Naive thymus-derived CD4-positive, alpha-beta T cell (primary cell): ENCODE measurements around the gene EPPIN. TPM values are rescaled to one million over a fixed set of nuclear protein-coding genes. Genes with fewer than 3 reads are reported as not detected.

Experiments used
- ATAC-seq: fragments of 150-1000 bp; cut with Tn5 transposase; 2 replicates; pipeline ENCODE4 v1.10.0; 2021; ENCODE audit warnings: mild to moderate bottlenecking, moderate library complexity
- CTCF ChIA-PET: fragments of 350-600 bp; sonication (Branson Sonifier 250); formaldehyde crosslinking; loops from one replicate; lab custom pipeline; 2021; ENCODE audit warnings: antibody characterized with exemption; lab: Charles Lee
- POLR2A ChIA-PET: fragments of 350-600 bp; sonication (Branson Sonifier 250); formaldehyde crosslinking; loops from one replicate; lab custom pipeline; 2021; ENCODE audit warnings: antibody characterized with exemption, inconsistent platforms; lab: Charles Lee
- DNase-seq, 9 donors: peaks; one replicate each; pipeline versions ENCODE4 v3.0.0 to v3.0.0-alpha.2; 2020 to 2022; ENCODE audit warnings: mixed read lengths in 1 of 9
- H3K27ac ChIP-seq: one replicate; pipeline ENCODE4 v1.7.0; 2013; ENCODE audit warnings: mild to moderate bottlenecking, low read depth, low read length, moderate library complexity
- H3K27me3 ChIP-seq, 2 donors: one replicate each; pipeline ENCODE4 v1.7.0; 2013; ENCODE audit warnings: low read length in 2 of 2, mild to moderate bottlenecking in 2 of 2, moderate library complexity in 2 of 2; ENCODE audit not compliant: control insufficient read depth in 2 of 2, insufficient read depth in 2 of 2
- H3K36me3 ChIP-seq, 3 experiments: 1 replicate in 2 of 3; 2 replicates in 1 of 3; pipeline ENCODE4 v1.7.0; 2013; ENCODE audit warnings: low read length in 3 of 3, mild to moderate bottlenecking in 3 of 3, moderate library complexity in 1 of 3; ENCODE audit not compliant: insufficient read depth in 3 of 3, control insufficient read depth in 2 of 3
- H3K4me1 ChIP-seq, 2 donors: one replicate each; pipeline ENCODE4 v1.7.0; 2013; ENCODE audit warnings: low read length in 2 of 2, mild to moderate bottlenecking in 2 of 2, moderate library complexity in 1 of 2; ENCODE audit not compliant: control insufficient read depth in 2 of 2, insufficient read depth in 2 of 2
- H3K4me3 ChIP-seq: 2 replicates; pipeline ENCODE4 v1.7.0; 2013; ENCODE audit warnings: mild to moderate bottlenecking, low read length
- H3K9me3 ChIP-seq, 3 experiments: 1 replicate in 2 of 3; 2 replicates in 1 of 3; pipeline ENCODE4 v1.7.0; 2013; ENCODE audit warnings: low read length in 3 of 3; ENCODE audit not compliant: control insufficient read depth in 2 of 3
- H3K27ac Mint-ChIP-seq, 9 donors: one replicate each; pipeline ENCODE4 v1.8.0; 2020 to 2022; ENCODE audit warnings: mixed read lengths in 9 of 9, mild to moderate bottlenecking in 8 of 9, moderate library complexity in 5 of 9, inconsistent platforms in 2 of 9
- H3K27me3 Mint-ChIP-seq, 5 donors: one replicate each; pipeline ENCODE4 v1.8.0; 2021 to 2022; ENCODE audit warnings: mixed read lengths in 5 of 5, mild to moderate bottlenecking in 1 of 5
- H3K36me3 Mint-ChIP-seq, 5 donors: one replicate each; pipeline ENCODE4 v1.8.0; 2020 to 2022; ENCODE audit warnings: mixed read lengths in 5 of 5, mild to moderate bottlenecking in 3 of 5, inconsistent platforms in 1 of 5
- H3K4me1 Mint-ChIP-seq, 7 donors: one replicate each; pipeline ENCODE4 v1.8.0; 2020 to 2022; ENCODE audit warnings: mixed read lengths in 7 of 7, mild to moderate bottlenecking in 3 of 7, inconsistent platforms in 1 of 7
- H3K4me3 Mint-ChIP-seq, 10 donors: one replicate each; pipeline ENCODE4 v1.8.0; 2020 to 2022; ENCODE audit warnings: mild to moderate bottlenecking in 10 of 10, mixed read lengths in 10 of 10, moderate library complexity in 6 of 10, inconsistent platforms in 2 of 10
- H3K9me3 Mint-ChIP-seq, 11 donors: one replicate each; pipeline ENCODE4 v1.8.0; 2020 to 2022; ENCODE audit warnings: mixed read lengths in 11 of 11, mild to moderate bottlenecking in 4 of 11, inconsistent platforms in 1 of 11, moderate library complexity in 1 of 11
- intact Hi-C, 2 donors: fragments of 100-400 bp; cut with micrococcal nuclease; formaldehyde crosslinking; loops; one replicate each; pipeline ENCODE4 v1.15.1; 2023
- polyA plus RNA-seq, 2 donors: library from polyadenylated mRNA; unstranded; fragments of 300-500 nt; fragmentation: Illumina TruSeq; gene quantifications; one replicate each; pipeline ENCODE4 v1.2.3, GENCODE V29; 2021
- total RNA-seq, 6 experiments: library from RNA in 5 of 6; stranded (reverse) in 5 of 6; gene quantifications; 1 replicate in 5 of 6; 2 replicates in 1 of 6; pipeline ENCODE4 v1.2.3 and lab custom pipeline; 2021 to 2026

Gene EPPIN
- total RNA-seq (not detected), polyA plus RNA-seq (not detected), total RNA-seq (lab: John Stamatoyannopoulos, UW) (not detected)

DNA sequence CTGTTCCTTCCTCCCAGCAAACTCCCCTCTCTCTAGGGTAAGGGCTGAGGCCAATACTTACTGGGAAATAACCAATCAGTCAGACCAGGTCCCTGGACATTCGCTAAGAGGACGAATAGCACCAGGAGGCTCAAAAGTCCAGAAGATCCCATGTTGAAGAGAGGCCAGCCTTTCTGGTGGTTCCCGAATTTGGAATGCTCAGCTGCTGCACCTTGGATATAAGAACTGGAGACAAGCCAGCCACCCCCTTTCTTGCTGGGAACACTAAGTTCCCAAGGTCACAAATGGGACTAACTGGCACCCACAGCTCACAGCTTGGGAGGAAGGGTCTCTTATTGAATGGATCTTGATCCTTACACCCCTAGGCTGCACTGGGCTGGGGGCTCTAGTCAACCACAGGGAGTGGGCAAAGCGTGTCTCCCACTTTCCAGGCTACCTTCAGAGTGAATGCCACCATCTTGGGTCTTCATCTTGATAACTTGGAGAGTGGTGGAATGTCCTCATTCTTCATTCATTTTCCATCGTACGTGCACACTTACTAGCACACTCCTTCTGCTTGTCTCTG, at the start of gene EPPIN:
TSS of gene EPPIN (minus strand) at position 196 of the 565 bp plus-strand sequence. CDS start at position 152, 44 bp downstream.
- H3K4me3 Mint-ChIP-seq, result no peak within 1 kb of the TSS
- DNase-seq (no peak), ATAC-seq (no peak)
- H3K4me3 ChIP-seq, result no peak within 1 kb of the TSS
- peaks cover 0 to 4% of the 10 kb centered on the region in 2 donors for H3K27me3 ChIP-seq
- intact Hi-C loops, result loop anchor here in 1 of 2 donors (5.0 kb wide), 1 partner anchor 225 kb away; no protein-coding TSS in a partner anchor
- ChIA-PET CTCF (no interaction called here), POLR2A (no interaction called here)
- no peaks in the 10 kb centered on the region for H3K4me1 ChIP-seq
- no peaks in the 10 kb centered on the region for H3K9me3 ChIP-seq
- no peak within 1 kb of the TSS for H3K27ac Mint-ChIP-seq
- H3K36me3 Mint-ChIP-seq, result peaks cover 0 to 4% (median 0%) of the 10 kb centered on the region in 5 donors
- peaks cover 0 to 7% (median 4%) of the 10 kb centered on the region in 11 donors for H3K9me3 Mint-ChIP-seq
- H3K36me3 ChIP-seq, result no peaks in the 10 kb centered on the region
- peaks cover 19 to 50% (median 33%) of the 10 kb centered on the region in 5 donors for H3K27me3 Mint-ChIP-seq
- no peak within 1 kb of the TSS for H3K27ac ChIP-seq
- H3K4me1 Mint-ChIP-seq, result no peaks in the 10 kb centered on the region

DNA sequence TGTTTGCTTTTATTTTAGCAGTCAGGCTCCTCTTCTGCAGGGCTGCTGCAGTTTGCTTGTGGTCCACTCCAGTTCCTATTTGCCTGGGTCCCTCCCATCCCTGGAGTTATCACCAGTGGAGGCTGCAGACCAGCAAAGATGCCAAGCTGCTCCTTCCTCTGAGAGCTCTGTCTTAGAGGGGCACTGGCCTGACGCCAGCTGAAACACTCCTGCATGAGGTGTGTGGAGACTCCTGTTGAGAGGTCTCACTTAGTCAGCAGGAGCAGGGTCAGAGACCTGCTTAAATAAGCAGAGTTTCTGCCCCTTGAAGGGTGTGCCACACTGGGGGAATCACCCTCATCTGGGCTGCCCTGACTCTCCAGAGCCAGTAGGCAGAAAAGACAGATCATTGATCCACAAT, 48.0 kb upstream of the EPPIN start:
- DNase-seq, result no peak
- Mint-ChIP-seq H3K27me3 (peaks cover 16 to 59% (median 44%) of the 10 kb centered on the region in 5 donors), H3K4me3 (no peak overlapping the region)

DNA sequence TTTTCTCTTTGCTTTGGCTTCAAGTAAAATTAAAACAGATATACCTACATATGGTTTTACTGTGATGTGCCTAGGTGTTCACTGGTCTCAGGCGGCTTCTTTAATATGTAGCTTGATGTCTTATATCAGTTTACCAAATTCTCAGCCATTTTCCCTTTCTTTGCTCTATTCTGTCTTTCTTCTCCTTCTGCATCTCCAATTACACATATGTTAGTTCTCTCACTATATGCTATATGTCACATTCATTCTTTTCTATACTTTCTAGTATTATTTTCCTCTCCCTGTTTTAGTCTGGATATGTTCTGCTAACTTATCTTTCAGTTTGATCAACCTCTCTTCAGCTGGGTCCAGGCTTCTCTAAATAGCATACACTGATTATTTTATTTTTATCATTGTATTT, 46.3 kb upstream of the EPPIN start:
- Mint-ChIP-seq H3K4me3 (no peak overlapping the region), H3K27me3 (peaks cover 24 to 58% (median 47%) of the 10 kb centered on the region in 5 donors)
- no peak for DNase-seq

More for the DNA sequence above, 48.0 kb upstream of the EPPIN start:
- Histone ChIP-seq H3K36me3 (no peaks in the 10 kb centered on the region), H3K27me3 (peaks cover 0 to 2% of the 10 kb centered on the region in 2 donors), H3K9me3 (no peaks in the 10 kb centered on the region), H3K27ac (no peak overlapping the region), H3K4me1 (no peaks in the 10 kb centered on the region), H3K4me3 (no peak overlapping the region)
- peaks cover 0 to 4% (median 0%) of the 10 kb centered on the region in 11 donors for H3K9me3 Mint-ChIP-seq
- no peaks in the 10 kb centered on the region for H3K4me1 Mint-ChIP-seq
- H3K27ac Mint-ChIP-seq, result no peak overlapping the region
- intact Hi-C loops, result no loop called here
- ChIA-PET CTCF (no interaction called here), POLR2A (no interaction called here)
- no peaks in the 10 kb centered on the region for H3K36me3 Mint-ChIP-seq
- no peak for ATAC-seq

DNA sequence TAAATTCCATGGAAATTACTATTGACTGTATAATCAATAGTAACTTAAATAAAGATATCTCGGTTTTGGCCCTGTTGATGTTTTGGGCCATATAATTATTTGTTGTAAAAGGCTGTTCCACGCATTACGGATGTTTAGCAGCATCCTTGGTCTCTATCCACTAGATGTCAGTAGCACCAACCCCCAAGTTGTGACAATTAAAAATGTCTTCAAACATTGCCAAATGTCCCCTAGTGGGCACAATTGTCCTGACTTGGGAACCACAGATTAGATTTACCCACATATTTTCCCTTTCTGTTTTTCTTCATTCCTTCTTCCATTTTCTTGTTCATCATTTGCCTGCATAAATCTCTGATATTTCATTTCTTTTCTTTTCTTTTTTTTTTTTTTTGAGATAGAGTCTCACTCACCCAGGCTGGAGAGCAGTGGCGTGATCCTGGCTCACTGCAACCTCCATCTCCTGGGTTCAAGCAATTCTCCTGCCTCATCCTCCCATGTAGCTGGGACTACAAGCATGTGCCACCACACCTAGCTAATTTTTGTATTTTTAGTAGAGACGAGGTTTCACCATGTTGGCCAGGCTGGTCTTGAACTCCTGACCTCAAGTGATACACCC, 45.5 kb upstream of the EPPIN start:
- Mint-ChIP-seq H3K4me3 (no peak overlapping the region), H3K9me3 (peaks cover 0 to 3% (median 0%) of the 10 kb centered on the region in 11 donors), H3K27me3 (peaks cover 25 to 50% (median 41%) of the 10 kb centered on the region in 5 donors), H3K27ac (no peak overlapping the region), H3K4me1 (no peaks in the 10 kb centered on the region), H3K36me3 (no peaks in the 10 kb centered on the region)
- H3K4me1 ChIP-seq, result no peaks in the 10 kb centered on the region
- H3K27me3 ChIP-seq, result peaks cover 0 to 2% of the 10 kb centered on the region in 2 donors
- CTCF ChIA-PET, result interaction anchor here (0.7 to 1.0 kb wide), 3 partner anchors 79 to 233 kb away, joined by 3 to 4 read pairs (median 4); no protein-coding TSS in a partner anchor
- peak in 4 of 9 donors; percentile 1 to 20 (median 11) for DNase-seq
- no peak overlapping the region for H3K4me3 ChIP-seq
- H3K36me3 ChIP-seq, result no peaks in the 10 kb centered on the region
- peak; percentile 65 for ATAC-seq
- no peaks in the 10 kb centered on the region for H3K9me3 ChIP-seq
- intact Hi-C loops, result loop anchor here in 1 of 2 donors (1.0 kb wide), 1 partner anchor 179 kb away; no protein-coding TSS in a partner anchor
- H3K27ac ChIP-seq, result no peak overlapping the region
- POLR2A ChIA-PET, result no interaction called here

More for the DNA sequence above, 46.3 kb upstream of the EPPIN start:
- H3K4me1 ChIP-seq, result no peaks in the 10 kb centered on the region
- H3K9me3 Mint-ChIP-seq, result peaks cover 0 to 4% (median 0%) of the 10 kb centered on the region in 11 donors
- CTCF ChIA-PET, result no interaction called here
- H3K27ac ChIP-seq, result no peak overlapping the region
- POLR2A ChIA-PET, result no interaction called here
- no peaks in the 10 kb centered on the region for H3K9me3 ChIP-seq
- no peak for ATAC-seq
- H3K27me3 ChIP-seq, result peaks cover 0 to 2% of the 10 kb centered on the region in 2 donors
- no peaks in the 10 kb centered on the region for H3K36me3 Mint-ChIP-seq
- intact Hi-C loops, result no loop called here
- H3K36me3 ChIP-seq, result no peaks in the 10 kb centered on the region
- no peak overlapping the region for H3K4me3 ChIP-seq
- no peak overlapping the region for H3K27ac Mint-ChIP-seq
- no peaks in the 10 kb centered on the region for H3K4me1 Mint-ChIP-seq

DNA sequence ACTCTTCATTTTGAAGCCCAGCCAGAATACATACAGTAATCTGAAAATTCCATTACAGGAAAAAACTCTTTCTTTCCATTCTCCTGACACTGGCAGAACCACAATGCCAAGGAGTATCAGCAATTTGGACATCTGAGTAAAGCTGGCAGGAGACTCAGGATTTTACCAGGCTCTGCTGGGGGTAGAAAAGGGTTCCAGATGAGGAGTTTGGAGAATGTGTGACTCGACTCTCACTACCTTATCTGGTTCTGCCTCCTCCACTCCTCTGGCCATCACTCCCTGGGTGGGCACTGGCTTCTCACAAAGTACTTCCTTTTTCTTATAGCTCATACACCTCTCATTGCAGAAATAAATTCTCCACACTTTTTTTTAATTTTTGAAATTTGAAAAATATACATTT, 42.5 kb upstream of the EPPIN start:
- intact Hi-C loops, result no loop called here

DNA sequence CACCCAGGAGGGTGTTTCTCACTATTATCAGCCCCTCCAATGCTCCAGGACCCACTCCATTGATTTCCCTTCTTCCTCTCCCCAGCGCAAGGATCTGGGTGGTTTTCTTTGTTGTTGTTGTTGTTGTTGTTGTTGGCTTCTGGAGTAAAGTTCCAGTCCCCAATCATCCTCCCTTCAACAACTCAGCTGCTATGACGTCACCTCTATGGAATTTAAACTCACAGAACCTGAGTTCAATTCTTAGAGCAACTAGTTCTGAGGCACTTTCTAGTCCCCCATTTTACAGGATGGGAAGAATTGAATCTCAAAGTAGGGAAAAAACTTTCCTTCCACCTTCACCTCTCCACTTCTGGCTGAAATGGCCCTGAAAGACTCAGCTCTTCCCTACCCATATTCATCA, 41.6 kb upstream of the EPPIN start:
- no peak overlapping the region for H3K27ac Mint-ChIP-seq
- Histone ChIP-seq H3K4me1 (no peaks in the 10 kb centered on the region), H3K9me3 (no peaks in the 10 kb centered on the region), H3K4me3 (no peak overlapping the region), H3K27ac (no peak overlapping the region), H3K27me3 (no peaks in the 10 kb centered on the region), H3K36me3 (no peaks in the 10 kb centered on the region)
- H3K36me3 Mint-ChIP-seq, result no peaks in the 10 kb centered on the region
- ATAC-seq, result no peak
- intact Hi-C loops, result no loop called here
- no peak for DNase-seq
- peaks cover 0 to 3% (median 0%) of the 10 kb centered on the region in 11 donors for H3K9me3 Mint-ChIP-seq
- H3K27me3 Mint-ChIP-seq, result peaks cover 13 to 31% (median 28%) of the 10 kb centered on the region in 5 donors
- H3K4me1 Mint-ChIP-seq, result no peaks in the 10 kb centered on the region
- POLR2A ChIA-PET, result no interaction called here
- H3K4me3 Mint-ChIP-seq, result no peak overlapping the region
- CTCF ChIA-PET, result no interaction called here

More for the DNA sequence above, 42.5 kb upstream of the EPPIN start:
- H3K36me3 ChIP-seq, result no peaks in the 10 kb centered on the region
- ATAC-seq (no peak), DNase-seq (no peak)
- Mint-ChIP-seq H3K4me1 (no peaks in the 10 kb centered on the region), H3K9me3 (peaks cover 0 to 3% (median 0%) of the 10 kb centered on the region in 11 donors), H3K4me3 (no peak overlapping the region), H3K27me3 (peaks cover 19 to 38% (median 33%) of the 10 kb centered on the region in 5 donors), H3K36me3 (no peaks in the 10 kb centered on the region), H3K27ac (no peak overlapping the region)
- POLR2A ChIA-PET, result no interaction called here
- no peaks in the 10 kb centered on the region for H3K4me1 ChIP-seq
- H3K27me3 ChIP-seq, result no peaks in the 10 kb centered on the region
- H3K4me3 ChIP-seq, result no peak overlapping the region
- CTCF ChIA-PET, result no interaction called here
- H3K27ac ChIP-seq, result no peak overlapping the region
- H3K9me3 ChIP-seq, result no peaks in the 10 kb centered on the region
